Activated CD4-positive, alpha-beta T cell treated with anti-CD3 and anti-CD28 coated beads, Interleukin-2, Interleukin-4, amounts not matched to agents 100 ng/mL and 50 ng/mL, durations not matched to agents 16 hours and 8 hours (primary cell): ENCODE results near the gene FAS.
A peak's percentile ranks its signal among the peaks of the same experiment; 100 is the strongest.

Experiments
- DNase-seq: peaks from one replicate; pipeline ENCODE4 v3.0.0-alpha.2; 2020; ENCODE audit warnings: low spot score

FAS gene

DNA sequence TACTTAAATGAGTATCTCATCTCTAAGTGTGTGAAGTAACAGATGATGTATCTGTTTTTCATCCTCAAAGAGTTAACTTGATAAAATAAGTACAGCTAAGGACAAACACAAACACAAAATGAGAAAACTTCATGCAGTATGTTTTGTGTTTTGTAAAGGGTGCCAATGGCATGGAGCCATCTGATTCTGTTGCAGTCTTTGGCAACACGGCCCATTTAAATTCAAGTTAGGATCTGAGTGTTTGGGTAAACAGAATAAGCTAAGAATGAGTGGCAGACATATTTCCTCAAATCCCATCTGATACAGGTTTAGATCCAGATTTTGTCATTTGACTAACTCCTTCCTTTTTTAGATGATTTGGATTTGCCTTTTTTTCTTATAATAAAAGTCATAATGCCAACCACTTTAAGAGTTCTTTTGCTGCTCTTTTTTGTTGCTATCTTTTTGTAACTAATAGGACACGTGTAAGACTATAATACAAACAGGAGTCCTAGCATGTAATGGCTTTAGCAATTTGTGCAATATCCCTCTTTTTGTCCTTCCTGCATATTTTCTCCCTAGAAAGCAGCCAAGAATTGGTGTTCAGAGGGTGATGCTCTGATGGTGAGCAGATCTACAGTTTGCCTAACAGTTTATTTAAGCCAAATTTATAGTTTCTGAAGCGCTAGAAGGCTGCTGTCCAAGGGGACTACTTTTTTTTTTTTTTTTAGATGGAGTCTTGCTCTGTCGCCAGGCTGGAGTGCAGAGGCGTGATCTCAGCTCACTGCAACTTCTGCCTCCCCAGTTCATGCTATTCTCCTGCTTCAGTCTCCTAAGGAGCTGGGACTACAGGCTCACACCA, 19.2 kb upstream of the FAS start:
- DNase-seq: no peak

DNA sequence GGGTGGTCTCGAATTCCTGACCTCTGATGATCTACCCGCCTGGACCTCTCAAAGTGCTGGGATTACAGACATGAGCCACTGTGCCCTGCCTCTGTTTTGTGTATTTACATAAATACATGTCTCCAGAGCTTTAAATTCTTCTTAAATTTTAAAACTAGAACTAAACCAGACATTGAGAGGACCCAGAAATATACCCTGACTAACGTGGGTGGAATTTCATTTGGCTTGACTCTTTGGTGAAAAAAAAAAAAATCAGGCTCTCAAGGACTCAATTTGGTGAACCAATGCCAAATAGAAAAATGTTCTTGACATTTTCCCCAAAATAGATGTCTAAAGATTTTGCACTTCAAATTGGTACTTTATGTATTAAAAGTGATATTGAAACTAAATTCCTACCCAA, 16.6 kb upstream of the FAS start:
- DNase-seq: no peak

DNA sequence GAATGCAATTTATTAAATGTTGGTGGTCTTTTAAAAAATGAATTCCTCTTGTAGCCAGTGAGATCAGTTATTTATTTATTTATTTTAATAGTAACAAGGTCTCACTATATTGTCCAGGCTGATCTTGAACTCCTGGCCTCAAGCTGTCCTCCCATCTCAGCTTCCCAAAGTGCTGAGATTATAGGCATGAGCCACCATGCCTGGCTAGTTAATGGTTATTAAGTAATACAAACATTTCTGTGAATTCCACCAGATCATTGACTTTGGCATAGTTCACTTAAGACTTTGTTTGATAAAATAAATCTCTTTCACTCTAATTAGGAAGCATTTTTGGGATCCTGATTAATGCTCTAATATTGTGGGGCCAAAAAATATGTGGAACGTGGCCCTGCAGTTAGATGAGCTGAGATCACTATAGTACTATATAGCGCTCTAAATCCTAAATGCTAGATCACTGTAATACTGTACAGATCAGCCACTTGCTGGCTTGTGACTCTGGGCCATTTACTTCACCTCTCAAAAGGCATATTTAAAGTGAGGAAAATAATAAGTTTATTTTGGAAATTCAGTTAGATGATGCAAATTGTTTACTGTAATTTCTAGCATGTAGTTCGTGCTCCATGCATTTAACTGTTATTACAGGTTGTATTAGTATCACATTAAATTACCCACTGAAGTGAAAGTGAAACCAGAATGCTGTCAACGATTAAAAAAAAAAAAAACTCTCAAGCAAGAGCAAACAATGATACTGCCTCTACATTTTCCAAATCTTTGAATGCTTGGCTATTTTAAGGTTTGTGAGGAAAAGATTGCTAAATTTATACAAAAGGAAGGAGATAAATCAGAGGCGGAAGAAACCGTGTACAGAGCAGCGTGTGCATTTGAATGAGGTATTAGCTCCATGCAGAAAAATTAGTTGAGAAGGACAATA, 15.9 kb upstream of the FAS start:
- no peak for DNase-seq

DNA sequence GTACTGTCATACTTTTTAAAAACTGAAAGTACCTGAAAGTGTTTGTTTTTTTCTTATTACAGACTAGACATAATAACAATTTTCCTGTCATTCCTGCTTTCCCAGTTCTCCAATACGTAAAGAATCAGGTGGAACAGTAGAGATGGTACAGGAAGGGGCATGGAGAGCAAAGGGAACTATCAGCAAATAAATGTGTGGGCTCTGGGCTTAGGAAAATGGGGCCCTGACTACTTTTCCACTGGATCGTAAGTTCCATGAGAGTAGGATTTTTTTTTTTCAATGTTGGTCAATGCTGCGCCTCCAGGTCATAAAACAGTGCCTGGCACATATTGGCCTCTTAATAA, 15.2 kb upstream of the FAS start:
- DNase-seq: no peak

DNA sequence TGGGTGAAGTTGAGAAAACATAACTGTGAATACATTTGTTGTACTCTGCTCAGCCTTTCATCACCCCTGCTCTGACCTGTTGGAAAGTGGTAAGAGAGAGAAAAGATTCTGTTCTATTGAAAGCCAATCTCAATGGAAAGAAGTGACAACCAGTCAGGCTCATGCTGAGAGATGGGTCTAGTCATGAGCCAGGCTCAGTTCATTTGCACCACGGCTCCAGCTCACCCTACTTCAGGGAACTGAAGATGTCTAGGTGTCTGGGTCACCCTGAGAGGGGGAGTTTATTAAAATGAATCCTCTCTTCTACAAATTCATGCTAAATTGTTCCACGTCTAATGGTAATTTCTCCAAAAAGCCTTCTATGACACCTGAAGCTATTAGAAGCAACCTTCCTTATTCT, 12.1 kb upstream of the FAS start:
- DNase-seq: no peak

DNA sequence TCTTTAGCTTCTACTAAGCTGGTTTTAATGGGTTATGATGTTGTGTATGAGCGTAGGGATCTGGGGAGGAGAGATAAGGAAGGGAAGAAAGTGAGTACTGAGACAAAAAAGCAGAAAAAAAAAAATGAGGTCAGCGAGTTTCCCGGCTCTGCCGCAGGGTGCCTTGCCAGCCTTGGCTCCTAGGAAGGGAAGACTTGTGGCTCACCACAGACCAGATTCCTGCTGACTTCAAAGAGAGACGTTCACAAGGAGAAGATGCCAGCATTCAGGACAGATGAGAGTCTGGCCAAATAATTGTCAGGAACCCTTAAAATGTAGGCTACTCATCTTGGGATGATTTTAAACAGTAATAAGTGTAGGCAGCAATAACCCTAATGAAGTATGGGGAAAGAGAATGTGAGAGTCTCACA, 11.4 kb upstream of the FAS start:
- no peak for DNase-seq

DNA sequence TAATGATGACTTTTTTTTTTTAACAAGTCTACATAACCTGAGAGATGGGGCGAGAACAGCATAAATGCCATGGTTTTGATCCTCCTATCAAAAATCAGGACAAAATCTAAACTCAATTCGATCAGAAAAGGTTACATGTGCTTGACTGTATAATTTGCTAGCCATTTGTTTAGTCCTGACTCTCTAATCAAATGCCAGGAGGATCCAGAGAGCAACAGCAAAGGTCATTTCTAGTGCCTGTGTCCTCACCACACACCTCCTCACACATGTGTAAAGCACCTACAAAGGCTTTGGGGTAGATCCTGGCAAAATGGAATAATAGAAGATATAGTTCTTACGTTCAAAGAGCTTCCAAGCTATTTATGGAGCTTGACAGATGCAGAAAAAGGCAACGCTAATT, 11.0 kb upstream of the FAS start:
- DNase-seq: no peak

DNA sequence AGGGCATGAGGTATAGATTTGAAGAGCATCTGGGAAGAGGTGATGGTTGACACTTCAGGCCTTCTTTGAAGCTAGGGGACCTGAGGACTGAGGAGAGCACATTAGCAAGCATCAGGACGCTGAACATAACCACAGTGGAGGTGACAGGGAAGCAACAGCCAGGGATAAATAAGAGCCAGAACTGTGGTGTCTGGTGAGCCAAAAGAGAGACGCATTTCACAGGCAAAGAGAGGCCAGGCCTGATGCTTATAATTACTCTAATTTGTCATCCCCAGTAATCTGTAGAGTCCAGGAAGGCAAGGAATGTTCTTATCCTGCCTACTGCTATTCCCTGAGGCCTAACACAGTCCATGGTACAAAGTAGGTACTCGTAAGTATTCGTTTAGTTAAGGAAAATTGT, 10.4 kb upstream of the FAS start:
- DNase-seq: no peak

DNA sequence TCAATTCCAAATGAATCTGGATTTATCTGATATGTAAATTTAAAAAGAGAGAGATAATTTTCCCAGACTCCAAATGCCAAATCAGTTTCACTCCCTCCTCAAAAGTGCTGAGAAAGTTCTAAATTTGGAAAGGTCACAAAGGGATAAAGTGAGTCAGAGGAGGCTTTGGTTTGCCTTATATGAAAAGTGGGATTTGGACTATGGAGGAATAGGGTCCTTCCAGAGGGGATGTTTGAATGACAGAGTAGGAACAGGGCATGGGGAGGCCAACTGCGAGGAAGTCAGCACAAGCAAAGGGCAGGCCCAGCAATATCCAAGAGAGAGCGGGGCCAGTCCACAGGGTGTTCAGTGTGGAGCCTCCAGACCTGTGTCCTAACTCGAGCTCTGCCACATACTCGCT, 9.8 kb upstream of the FAS start:
- DNase-seq: no peak

DNA sequence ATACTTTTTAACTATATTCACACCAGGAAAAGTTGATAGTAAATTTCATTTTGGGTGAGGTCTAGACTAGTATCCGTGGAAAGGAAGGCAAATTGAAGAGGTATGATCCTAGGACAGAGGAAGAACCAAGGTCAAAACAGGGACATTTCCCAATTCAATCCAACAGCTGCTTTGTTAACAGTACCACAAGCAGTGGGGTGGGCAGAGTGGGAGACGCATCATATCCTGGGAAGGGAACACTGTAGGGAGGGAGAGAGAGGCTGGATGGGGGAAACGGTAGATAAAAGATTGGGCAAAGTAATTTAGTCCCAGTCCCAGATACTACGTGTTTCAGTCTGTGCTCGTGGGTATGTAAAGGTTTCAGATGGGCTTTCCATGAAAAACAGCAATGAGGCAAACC, 9.2 kb upstream of the FAS start:
- no peak for DNase-seq

DNA sequence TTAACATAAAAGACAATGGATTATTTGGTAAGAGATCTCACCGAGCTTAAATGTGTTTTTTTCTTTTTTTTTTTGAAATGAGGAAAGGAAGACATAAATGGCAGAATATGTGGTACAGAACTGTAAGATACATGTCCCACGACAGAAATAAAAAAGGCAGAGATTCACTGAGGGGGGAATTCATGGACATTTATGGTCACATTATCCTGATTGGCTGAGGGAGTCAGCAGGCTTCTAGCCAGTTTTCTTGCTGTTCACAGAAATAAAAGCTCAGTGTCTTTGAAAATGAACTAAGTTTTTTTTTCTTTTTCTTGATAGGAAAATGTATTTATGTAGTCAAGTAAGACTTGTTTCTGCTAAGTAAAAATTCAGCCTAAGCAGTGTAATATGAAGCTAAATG, 8.2 kb upstream of the FAS start:
- DNase-seq: no peak

DNA sequence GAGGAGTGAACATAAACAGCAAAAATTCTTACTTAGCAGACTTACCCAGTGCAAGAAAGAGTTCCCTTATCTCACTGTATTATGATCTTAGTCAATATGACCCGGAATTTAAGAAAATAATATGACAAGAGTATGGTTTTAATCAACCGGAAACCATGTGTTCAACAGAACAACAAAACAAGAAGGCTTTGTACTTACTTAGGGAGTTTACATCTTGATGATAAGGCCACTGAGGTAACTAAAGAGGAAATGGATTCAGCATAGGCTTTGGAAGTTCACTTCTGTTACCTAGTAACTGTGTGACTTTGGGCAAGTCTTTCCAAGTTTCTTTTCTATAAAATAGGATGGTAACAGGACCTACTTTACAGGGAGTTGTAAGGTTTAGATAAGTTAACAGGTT, 7.4 kb upstream of the FAS start:
- DNase-seq: no peak

DNA sequence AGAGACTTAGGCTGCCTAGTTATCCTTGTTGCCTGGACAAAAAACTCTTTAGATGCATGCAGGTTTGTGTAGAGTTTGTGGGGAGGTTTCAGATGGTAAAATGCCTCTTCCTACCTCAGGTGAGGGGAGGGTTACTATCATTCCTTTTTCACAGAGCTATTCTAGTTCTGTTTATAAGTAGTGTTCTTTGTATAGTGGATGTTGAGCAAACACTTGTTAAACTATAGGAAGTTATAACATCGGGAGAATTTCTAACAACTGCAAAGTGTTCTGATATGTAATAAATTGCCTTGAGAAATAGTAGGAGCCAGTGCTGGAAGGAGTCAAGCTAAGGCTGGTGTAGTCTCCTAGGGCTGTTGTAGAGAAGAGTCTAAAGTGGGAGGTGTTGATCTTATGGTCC, 6.7 kb upstream of the FAS start:
- no peak for DNase-seq

DNA sequence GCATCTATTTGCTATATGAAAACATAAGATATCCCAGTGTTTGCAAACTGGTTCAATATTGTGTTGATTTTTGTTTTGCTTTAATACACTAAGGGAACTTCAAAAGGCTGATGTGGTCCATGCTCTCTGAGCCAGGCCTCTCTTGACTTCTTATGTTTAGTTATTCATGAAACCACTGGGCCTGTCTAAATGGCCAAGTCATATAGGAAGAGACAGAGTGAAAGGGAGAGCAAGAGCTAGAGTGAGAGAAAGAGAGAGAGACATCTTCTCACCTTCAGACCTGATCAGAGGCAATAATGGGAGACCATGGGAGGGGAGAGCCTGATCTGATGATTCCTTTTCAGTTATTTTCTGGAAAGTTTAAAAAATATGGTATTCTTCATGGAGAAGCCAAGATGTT, 6.1 kb upstream of the FAS start:
- no peak for DNase-seq

DNA sequence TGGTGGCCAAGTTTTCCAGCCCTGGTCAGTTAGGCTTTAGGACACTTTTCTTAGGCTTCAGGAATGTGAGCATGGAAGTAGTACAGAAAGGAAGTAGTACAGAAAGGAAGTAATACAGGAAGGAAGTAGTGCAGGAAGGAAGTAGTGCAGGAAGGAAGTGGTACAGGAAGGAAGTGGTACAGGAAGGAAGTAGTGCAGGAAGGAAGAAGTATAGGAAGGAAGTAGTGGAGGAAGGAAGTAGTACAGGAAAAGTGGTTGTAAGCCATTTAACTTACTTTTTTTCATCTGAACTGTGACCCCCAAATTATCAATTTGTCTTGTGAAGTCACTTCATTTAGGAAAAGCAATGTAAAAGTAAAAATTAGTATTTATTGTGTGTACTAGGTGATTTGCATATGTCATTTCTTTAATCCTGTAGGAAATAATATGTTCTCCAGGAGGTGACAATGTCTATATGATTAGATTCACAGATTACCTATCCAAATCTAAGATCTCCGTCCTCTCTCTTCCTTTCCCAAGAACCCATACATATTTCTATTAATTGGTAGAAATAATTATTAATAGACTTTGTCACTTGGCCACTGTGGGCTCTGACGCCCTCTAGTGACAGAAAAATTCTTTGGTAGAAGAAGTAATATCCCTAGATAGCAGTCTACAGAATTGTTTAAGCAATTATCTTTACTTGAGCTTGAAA, 3.9 kb upstream of the FAS start:
- no peak for DNase-seq

DNA sequence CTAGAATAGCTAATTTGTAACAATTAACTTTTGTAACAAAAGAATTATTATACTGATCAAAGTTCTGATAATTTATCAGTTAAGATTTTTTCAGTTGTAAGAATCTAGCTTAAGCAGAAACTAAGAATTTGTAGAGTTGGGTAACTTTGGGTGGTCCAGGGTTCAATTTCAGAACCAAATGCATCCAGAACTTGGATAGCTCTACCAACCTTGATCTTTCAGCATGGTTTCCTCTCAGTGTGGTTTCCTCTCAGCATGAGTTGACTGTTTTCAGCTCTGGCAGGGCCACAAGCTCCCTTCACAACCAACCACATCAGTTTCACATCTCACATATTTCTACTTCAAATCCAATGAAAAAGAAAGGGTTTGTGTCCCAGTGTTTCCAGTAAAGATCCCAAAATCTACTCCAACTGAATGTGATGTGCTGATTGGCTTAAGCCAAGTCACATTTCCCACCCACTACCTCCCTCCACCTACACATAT, 3.3 kb upstream of the FAS start:
- DNase-seq: peak; percentile 72

DNA sequence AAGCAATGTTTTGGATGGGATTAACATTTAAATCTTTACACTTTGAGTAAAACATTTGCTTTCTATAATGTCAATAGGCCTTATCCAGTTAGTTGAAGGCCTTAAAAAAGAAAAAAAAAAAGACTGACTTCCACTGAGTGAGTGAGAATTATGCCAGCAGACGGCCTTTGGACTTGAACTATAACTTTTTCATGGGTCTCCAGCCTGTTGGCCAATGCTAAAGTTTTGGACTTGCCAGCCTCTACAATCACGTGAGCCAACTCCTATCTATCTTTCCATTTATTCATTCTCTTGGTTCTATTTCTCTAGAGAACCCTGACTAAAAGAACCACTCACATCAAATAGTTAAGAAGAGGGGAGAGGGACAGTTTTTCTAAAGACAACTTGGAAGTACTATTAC, 2.8 kb upstream of the FAS start:
- DNase-seq: no peak

DNA sequence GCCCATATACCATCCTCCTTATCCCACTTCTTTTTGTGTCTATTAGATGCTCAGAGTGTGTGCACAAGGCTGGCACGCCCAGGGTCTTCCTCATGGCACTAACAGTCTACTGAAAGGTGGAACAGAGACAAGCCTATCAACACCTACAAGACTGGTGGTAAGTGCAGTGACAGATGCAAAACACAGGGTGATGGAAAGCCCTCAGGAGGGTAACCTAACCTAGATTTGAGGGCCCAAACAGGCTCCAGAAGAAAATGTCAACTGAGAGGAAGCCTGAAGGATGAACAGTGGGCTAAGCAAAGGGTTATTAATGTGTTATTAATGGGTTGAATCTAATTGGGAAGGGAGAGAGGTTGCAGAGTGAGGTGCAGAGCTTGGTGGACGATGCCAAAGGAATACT, 1.2 kb upstream of the FAS start:
- DNase-seq: no peak

DNA sequence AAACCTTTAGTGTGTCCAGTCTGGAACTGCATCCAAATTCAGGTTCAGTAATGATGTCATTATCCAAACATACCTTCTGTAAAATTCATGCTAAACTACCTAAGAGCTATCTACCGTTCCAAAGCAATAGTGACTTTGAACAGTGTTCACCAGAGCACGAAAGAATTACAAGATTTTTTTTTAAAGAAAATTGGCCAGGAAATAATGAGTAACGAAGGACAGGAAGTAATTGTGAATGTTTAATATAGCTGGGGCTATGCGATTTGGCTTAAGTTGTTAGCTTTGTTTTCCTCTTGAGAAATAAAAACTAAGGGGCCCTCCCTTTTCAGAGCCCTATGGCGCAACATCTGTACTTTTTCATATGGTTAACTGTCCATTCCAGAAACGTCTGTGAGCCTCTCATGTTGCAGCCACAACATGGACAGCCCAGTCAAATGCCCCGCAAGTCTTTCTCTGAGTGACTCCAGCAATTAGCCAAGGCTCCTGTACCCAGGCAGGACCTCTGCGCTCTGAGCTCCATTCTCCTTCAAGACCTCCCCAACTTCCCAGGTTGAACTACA, 694 bp upstream of the FAS start:
- DNase-seq: no peak

DNA sequence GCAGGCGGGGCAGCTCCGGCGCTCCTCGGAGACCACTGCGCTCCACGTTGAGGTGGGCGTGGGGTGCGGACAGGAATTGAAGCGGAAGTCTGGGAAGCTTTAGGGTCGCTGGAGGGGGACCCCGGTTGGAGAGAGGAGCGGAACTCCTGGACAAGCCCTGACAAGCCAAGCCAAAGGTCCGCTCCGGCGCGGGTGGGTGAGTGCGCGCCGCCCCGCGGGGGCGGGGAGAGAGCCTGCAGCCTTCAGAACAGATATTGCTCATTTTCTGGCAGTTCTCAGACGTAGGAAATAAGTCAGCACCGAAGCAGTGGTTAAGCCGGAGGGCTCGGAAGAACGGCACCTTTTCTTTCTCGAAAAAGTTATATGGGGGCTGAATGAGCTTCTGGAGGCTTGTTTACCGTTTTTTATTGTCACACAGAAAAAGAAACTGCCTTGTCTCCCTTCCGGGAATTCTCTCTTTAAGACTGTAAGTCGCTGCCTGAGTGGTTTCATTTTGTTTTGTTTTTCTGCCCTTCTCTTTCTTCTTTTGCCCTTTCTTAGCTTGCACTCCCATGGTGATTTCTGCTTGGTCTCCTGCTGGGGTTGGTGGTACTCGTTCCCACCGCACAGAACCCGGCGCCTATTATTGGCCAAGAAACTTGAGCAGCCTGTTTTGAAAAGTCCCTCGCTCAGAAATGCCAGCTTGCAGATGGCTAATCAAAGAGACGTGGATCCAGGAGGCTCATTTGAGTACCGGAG, 732 bp downstream of the FAS start:
- DNase-seq: peak; percentile 82

DNA sequence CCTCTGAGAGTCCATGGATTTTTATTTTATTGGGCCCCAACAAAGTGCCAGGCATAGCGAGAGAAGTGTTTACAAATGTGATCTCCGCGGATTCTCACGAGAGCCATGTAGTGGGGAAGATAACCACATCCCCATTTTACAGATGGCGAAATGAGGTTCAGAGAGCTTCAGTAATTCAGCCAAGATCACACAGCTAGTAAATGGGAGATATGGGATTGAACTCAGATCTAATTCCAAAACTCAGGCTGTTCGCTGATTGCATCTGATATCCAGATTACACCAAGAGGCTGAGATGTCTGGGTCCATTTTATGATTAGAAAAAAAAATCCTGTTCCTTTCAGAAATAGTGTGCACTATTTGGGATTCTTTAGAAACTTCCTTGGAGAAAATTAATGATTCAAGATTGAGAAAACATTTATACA, 1.3 kb downstream of the FAS start:
- DNase-seq: peak; percentile 53
